KMS-11 (cell line): ENCODE data around the gene CAMKV.

Source experiments
- H2AFZ ChIP-seq: fragments of 200-600 bp; sonication (generic); 2 replicates; pipeline ENCODE4 v1.6.1; 2016; ENCODE audit warnings: antibody characterized with exemption, mixed run types, low read depth
- H3K27ac ChIP-seq: fragments of 200-600 bp; sonication (generic); 2 replicates; pipeline ENCODE4 v1.6.1; 2016; ENCODE audit warnings: mild to moderate bottlenecking, mixed run types
- H3K27me3 ChIP-seq: fragments of 200-600 bp; sonication (generic); 2 replicates; pipeline ENCODE4 v1.6.1; 2017; ENCODE audit warnings: mild to moderate bottlenecking, low read depth, mixed run types, moderate library complexity; ENCODE audit not compliant: insufficient read depth
- H3K36me3 ChIP-seq: fragments of 200-600 bp; sonication (generic); 2 replicates; pipeline ENCODE4 v1.6.1; 2017; ENCODE audit warnings: mild to moderate bottlenecking, mixed run types; ENCODE audit not compliant: insufficient read depth
- H3K4me1 ChIP-seq: fragments of 200-600 bp; sonication (generic); 2 replicates; pipeline ENCODE4 v1.6.1; 2016; ENCODE audit warnings: mild to moderate bottlenecking, low read depth, mixed run types; ENCODE audit not compliant: poor library complexity, severe bottlenecking
- H3K4me2 ChIP-seq: fragments of 200-600 bp; sonication (generic); 2 replicates; pipeline ENCODE4 v1.7.0; 2016; ENCODE audit warnings: mild to moderate bottlenecking, mixed run types
- H3K4me3 ChIP-seq: fragments of 200-600 bp; sonication (generic); IDR thresholded peaks from 2 replicates; pipeline ENCODE4 v1.6.1; 2017; ENCODE audit warnings: low read depth, low read length, mixed read lengths; ENCODE audit not compliant: insufficient read depth
- H3K79me2 ChIP-seq: fragments of 200-600 bp; sonication (generic); 2 replicates; pipeline ENCODE4 v1.6.1; 2016; ENCODE audit warnings: low read depth, mixed run types; ENCODE audit not compliant: insufficient read depth
- H3K9ac ChIP-seq: fragments of 200-600 bp; sonication (generic); 2 replicates; pipeline ENCODE4 v1.6.1; 2016; ENCODE audit warnings: mild to moderate bottlenecking, mixed run types
- H4K20me1 ChIP-seq: fragments of 200-600 bp; sonication (generic); 2 replicates; pipeline ENCODE4 v1.6.1; 2016; ENCODE audit warnings: mild to moderate bottlenecking, mixed run types; ENCODE audit not compliant: insufficient read depth
- CTCF ChIP-seq: fragments of 200-600 bp; sonication (generic); conservative IDR thresholded peaks from 2 replicates; pipeline ENCODE4 v1.6.1; 2017; ENCODE audit warnings: low read depth, mild to moderate bottlenecking, antibody characterized with exemption, low read length, moderate library complexity, mixed read lengths

CAMKV gene

GRCh38 chr3:49902511-49903345, 33.0 kb upstream of the CAMKV start:
- Histone ChIP-seq H3K79me2 (no peaks in the 10 kb centered on the region), H3K27me3 (no peaks in the 10 kb centered on the region), H3K36me3 (no peaks in the 10 kb centered on the region), H4K20me1 (no peaks in the 10 kb centered on the region), H2AFZ (no peak overlapping the region), H3K4me3 (no peak overlapping the region), H3K4me1 (peaks cover 13% of the 10 kb centered on the region), H3K9ac (no peak overlapping the region), H3K4me2 (no peak overlapping the region; the same call in 1 of the 2 replicates), H3K27ac (no peak overlapping the region)
- TF ChIP-seq CTCF, result no peak

GRCh38 chr3:49901366-49902339, 31.9 kb upstream of the CAMKV start:
- Histone ChIP-seq H3K27ac (no peak overlapping the region), H3K4me3 (no peak overlapping the region), H3K9ac (no peak overlapping the region)

GRCh38 chr3:49900491-49901153, 30.9 kb upstream of the CAMKV start:
- TF ChIP-seq CTCF, result no peak
- no peak overlapping the region for H2AFZ ChIP-seq
- H4K20me1 ChIP-seq, result no peaks in the 10 kb centered on the region
- H3K36me3 ChIP-seq, result no peaks in the 10 kb centered on the region
- no peaks in the 10 kb centered on the region for H3K79me2 ChIP-seq
- H3K27me3 ChIP-seq, result no peaks in the 10 kb centered on the region
- H3K4me3 ChIP-seq, result no peak overlapping the region
- H3K9ac ChIP-seq, result no peak overlapping the region
- H3K4me2 ChIP-seq, result no peak overlapping the region
- peaks cover 13% of the 10 kb centered on the region for H3K4me1 ChIP-seq
- no peak overlapping the region for H3K27ac ChIP-seq

More at GRCh38 chr3:49901366-49902339, 31.9 kb upstream of the CAMKV start:
- H3K4me1 ChIP-seq, result peaks cover 13% of the 10 kb centered on the region
- H2AFZ ChIP-seq, result no peak overlapping the region
- no peaks in the 10 kb centered on the region for H3K79me2 ChIP-seq
- no peaks in the 10 kb centered on the region for H3K27me3 ChIP-seq
- TF ChIP-seq CTCF, result no peak
- H3K4me2 ChIP-seq, result peak overlapping the region; percentile 33; the same call in 1 of the 2 replicates
- H3K36me3 ChIP-seq, result no peaks in the 10 kb centered on the region
- no peaks in the 10 kb centered on the region for H4K20me1 ChIP-seq

GRCh38 chr3:49899815-49900214, 30.1 kb upstream of the CAMKV start:
- H4K20me1 ChIP-seq, result no peaks in the 10 kb centered on the region
- no peak overlapping the region for H3K4me2 ChIP-seq
- no peak overlapping the region for H2AFZ ChIP-seq
- peaks cover 13% of the 10 kb centered on the region for H3K4me1 ChIP-seq
- no peak overlapping the region for H3K4me3 ChIP-seq
- H3K36me3 ChIP-seq, result no peaks in the 10 kb centered on the region
- no peaks in the 10 kb centered on the region for H3K79me2 ChIP-seq
- H3K9ac ChIP-seq, result no peak overlapping the region
- no peaks in the 10 kb centered on the region for H3K27me3 ChIP-seq
- TF ChIP-seq CTCF, result no peak
- H3K27ac ChIP-seq, result no peak overlapping the region
